ENCODE measurements around the gene MAML3.

MAML3 gene

DNA sequence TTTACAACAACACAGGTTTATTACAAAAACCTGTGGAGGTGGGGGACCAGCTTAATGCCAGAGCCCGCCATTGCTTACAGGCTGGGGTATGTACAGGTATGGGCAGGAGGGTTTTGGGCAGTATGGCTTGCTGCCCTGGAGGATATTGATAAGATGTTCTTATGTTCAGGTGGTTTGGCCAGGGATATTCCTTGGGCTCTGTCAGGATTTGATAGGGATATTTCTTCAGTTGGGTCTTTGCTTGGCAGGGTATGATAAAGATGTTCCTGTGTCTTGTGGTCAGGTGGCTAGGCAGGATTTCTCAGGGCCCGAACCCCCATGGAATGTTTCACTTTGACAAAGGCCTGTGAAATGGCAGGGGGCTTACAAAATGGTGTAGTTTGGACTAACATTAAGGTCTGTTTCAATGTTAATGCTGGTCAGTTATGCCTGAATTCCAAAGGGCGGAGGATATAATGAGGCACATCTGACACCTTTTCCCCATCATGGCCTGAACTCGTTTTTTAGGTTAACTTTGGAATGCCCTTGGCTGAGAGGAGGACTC lies 485.3 kb downstream of the MAML3 start:
- no peak for DNase-seq (ENCODE audit: low read depth)
- TF ChIP-seq, protein P1, sequence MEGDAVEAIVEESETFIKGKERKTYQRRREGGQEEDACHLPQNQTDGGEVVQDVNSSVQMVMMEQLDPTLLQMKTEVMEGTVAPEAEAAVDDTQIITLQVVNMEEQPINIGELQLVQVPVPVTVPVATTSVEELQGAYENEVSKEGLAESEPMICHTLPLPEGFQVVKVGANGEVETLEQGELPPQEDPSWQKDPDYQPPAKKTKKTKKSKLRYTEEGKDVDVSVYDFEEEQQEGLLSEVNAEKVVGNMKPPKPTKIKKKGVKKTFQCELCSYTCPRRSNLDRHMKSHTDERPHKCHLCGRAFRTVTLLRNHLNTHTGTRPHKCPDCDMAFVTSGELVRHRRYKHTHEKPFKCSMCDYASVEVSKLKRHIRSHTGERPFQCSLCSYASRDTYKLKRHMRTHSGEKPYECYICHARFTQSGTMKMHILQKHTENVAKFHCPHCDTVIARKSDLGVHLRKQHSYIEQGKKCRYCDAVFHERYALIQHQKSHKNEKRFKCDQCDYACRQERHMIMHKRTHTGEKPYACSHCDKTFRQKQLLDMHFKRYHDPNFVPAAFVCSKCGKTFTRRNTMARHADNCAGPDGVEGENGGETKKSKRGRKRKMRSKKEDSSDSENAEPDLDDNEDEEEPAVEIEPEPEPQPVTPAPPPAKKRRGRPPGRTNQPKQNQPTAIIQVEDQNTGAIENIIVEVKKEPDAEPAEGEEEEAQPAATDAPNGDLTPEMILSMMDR (conservative IDR thresholded peaks at IDR 0.05; ENCODE audit: low read depth, low read length): no peak
- no peak overlapping the region for H3K4me3 ChIP-seq (ENCODE audit: low read depth, low read length)

DNA sequence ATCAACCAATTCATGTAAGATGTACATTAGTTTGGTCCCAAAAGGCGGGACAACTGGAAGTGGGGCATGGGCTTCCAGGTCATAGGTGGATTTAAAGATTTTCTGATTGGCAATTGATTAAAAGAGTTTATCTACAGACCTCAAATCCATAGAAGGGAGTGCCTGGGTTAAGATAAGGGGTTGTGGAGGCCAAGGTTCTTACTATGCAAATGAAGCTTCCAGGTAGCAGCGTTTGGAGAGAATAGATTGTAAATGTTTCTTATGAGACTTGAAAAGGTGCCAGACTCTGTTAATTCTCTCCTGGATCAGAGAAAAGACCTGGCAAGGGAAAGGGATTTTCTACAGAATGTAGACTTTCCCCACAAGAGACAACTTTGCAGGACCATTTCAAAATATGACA lies 485.9 kb downstream of the MAML3 start:
- H3K4me3 ChIP-seq (ENCODE audit: low read depth, low read length): no peak overlapping the region
- TF ChIP-seq, protein P1 (conservative IDR thresholded peaks at IDR 0.05; ENCODE audit: low read depth, low read length): no peak
- DNase-seq (ENCODE audit: low read depth): no peak
